ENCODE results near the gene MYOM3. TPM values are rescaled to one million over a fixed set of nuclear protein-coding genes. Genes with fewer than 3 reads are reported as not detected.
A peak's percentile ranks its signal among the peaks of the same experiment; 100 is the strongest.

Gene MYOM3
- total and polyA plus RNA-seq, 2 of the 13 experiments (the other 11 are each of a cell fraction or from before 2014, with no cell fraction given): 5.8 to 15.3 TPM

GRCh38 chr1:24155011-24155782, 43.3 kb upstream of the MYOM3 start (continued):
- no peak for TF ChIP-seq ZNF549 (CRISPR knock-in tag; IDR thresholded peaks at IDR 0.05)
- TF ChIP-seq, protein P1, sequence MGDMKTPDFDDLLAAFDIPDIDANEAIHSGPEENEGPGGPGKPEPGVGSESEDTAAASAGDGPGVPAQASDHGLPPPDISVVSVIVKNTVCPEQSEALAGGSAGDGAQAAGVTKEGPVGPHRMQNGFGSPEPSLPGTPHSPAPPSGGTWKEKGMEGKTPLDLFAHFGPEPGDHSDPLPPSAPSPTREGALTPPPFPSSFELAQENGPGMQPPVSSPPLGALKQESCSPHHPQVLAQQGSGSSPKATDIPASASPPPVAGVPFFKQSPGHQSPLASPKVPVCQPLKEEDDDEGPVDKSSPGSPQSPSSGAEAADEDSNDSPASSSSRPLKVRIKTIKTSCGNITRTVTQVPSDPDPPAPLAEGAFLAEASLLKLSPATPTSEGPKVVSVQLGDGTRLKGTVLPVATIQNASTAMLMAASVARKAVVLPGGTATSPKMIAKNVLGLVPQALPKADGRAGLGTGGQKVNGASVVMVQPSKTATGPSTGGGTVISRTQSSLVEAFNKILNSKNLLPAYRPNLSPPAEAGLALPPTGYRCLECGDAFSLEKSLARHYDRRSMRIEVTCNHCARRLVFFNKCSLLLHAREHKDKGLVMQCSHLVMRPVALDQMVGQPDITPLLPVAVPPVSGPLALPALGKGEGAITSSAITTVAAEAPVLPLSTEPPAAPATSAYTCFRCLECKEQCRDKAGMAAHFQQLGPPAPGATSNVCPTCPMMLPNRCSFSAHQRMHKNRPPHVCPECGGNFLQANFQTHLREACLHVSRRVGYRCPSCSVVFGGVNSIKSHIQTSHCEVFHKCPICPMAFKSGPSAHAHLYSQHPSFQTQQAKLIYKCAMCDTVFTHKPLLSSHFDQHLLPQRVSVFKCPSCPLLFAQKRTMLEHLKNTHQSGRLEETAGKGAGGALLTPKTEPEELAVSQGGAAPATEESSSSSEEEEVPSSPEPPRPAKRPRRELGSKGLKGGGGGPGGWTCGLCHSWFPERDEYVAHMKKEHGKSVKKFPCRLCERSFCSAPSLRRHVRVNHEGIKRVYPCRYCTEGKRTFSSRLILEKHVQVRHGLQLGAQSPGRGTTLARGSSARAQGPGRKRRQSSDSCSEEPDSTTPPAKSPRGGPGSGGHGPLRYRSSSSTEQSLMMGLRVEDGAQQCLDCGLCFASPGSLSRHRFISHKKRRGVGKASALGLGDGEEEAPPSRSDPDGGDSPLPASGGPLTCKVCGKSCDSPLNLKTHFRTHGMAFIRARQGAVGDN (CRISPR knock-in tag; IDR thresholded peaks at IDR 0.05): peak; percentile 33
- TF ChIP-seq ZNF546 (CRISPR knock-in tag; conservative IDR thresholded peaks at IDR 0.05): no peak
- TF ChIP-seq ZBTB26 (CRISPR knock-in tag; IDR thresholded peaks at IDR 0.05; ENCODE audit: borderline replicate concordance): 0 out of 2 replicates have a peak, but pooled peaks have one; percentile 23
- TF ChIP-seq ATF7 (IDR thresholded peaks at IDR 0.05): no peak
- no peak for TF ChIP-seq ATF7 (CRISPR knock-in tag; IDR thresholded peaks at IDR 0.05)
- TF ChIP-seq JUND (CRISPR knock-in tag; IDR thresholded peaks at IDR 0.05): peak; percentile 41; the same call in 1 of the 2 replicates
- 0 out of 2 replicates have a peak, but pooled peaks have one; percentile 39 for TF ChIP-seq TCF7 (IDR thresholded peaks at IDR 0.05; ENCODE audit: low read depth)
- TF ChIP-seq ZFP36L2 (CRISPR knock-in tag; IDR thresholded peaks at IDR 0.05): no peak
- 0 out of 2 replicates have a peak, but pooled peaks have one; percentile 27 for TF ChIP-seq HNF4G (IDR thresholded peaks at IDR 0.05; ENCODE audit: borderline replicate concordance, low read depth, low read length)
- TF ChIP-seq HNF4G (CRISPR knock-in tag; IDR thresholded peaks at IDR 0.05; ENCODE audit: borderline replicate concordance, low read depth): no peak
- no peak for TF ChIP-seq ZSCAN29 (CRISPR knock-in tag; conservative IDR thresholded peaks at IDR 0.05)
- TF ChIP-seq FOXO1 (CRISPR knock-in tag; IDR thresholded peaks at IDR 0.05): no peak
- no peak for TF ChIP-seq SOX6 (IDR thresholded peaks at IDR 0.05)
- peak; percentile 41; the same call in 1 of the 2 replicates for TF ChIP-seq SOX6 (CRISPR knock-in tag; IDR thresholded peaks at IDR 0.05)
- TF ChIP-seq ISL2 (CRISPR knock-in tag; IDR thresholded peaks at IDR 0.05): no peak
- no peak for TF ChIP-seq KLF13 (CRISPR knock-in tag; IDR thresholded peaks at IDR 0.05)
- TF ChIP-seq SALL2 (CRISPR knock-in tag; IDR thresholded peaks at IDR 0.05): no peak
- peak; percentile 16 for TF ChIP-seq TEAD3 (CRISPR knock-in tag; optimal IDR thresholded peaks at IDR 0.05; ENCODE audit: borderline replicate concordance)
- TF ChIP-seq ZNF552 (CRISPR knock-in tag; IDR thresholded peaks at IDR 0.05; ENCODE audit: borderline replicate concordance): no peak
- peak; percentile 80 for TF ChIP-seq NR2C2 (CRISPR knock-in tag; IDR thresholded peaks at IDR 0.05; ENCODE audit: borderline replicate concordance)
- TF ChIP-seq CREB1 (IDR thresholded peaks at IDR 0.05): no peak
- 0 out of 2 replicates have a peak, but pooled peaks have one; percentile 39 for TF ChIP-seq CREB1 (CRISPR knock-in tag; IDR thresholded peaks at IDR 0.05)
- TF ChIP-seq HNF4A (CRISPR knock-in tag; IDR thresholded peaks at IDR 0.05): peak; percentile 69
- TF ChIP-seq, protein P2, sequence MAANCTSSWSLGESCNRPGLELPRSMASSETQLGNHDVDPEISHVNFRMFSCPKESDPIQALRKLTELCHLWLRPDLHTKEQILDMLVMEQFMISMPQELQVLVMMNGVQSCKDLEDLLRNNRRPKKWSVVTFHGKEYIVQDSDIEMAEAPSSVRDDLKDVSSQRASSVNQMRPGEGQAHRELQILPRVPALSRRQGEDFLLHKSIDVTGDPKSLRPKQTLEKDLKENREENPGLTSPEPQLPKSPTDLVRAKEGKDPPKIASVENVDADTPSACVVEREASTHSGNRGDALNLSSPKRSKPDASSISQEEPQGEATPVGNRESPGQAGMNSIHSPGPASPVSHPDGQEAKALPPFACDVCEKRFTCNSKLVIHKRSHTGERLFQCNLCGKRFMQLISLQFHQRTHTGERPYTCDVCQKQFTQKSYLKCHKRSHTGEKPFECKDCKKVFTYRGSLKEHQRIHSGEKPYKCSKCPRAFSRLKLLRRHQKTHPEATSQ (CRISPR knock-in tag; IDR thresholded peaks at IDR 0.05; ENCODE audit: borderline replicate concordance): no peak
- TF ChIP-seq GFI1 (CRISPR knock-in tag; IDR thresholded peaks at IDR 0.05; ENCODE audit: borderline replicate concordance): peak; percentile 49; the same call in 1 of the 2 replicates

Data from HepG2 (cell line).